Naive B cell (primary cell): ENCODE results near the gene CALCOCO2. TPM values are rescaled to one million over a fixed set of nuclear protein-coding genes. Genes with fewer than 3 reads are reported as not detected.
"Not testable (repeated sequence)": the region's sequence is repeated elsewhere in the genome, so short reads cannot be mapped to it uniquely, and the experiment has no call there.

ENCODE experiments used
- ATAC-seq, 2 donors: fragments of 150-1000 bp; cut with Tn5 transposase; 2 replicates each; pipeline ENCODE4 v1.10.0; 2021; ENCODE audit warnings: low read depth in 2 of 2, mild to moderate bottlenecking in 2 of 2, moderate library complexity in 2 of 2
- DNase-seq: peaks from one replicate; pipeline ENCODE4 v3.0.0; 2022
- H3K27ac Mint-ChIP-seq, 6 donors: one replicate each; pipeline ENCODE4 v1.8.0; 2020 to 2022; ENCODE audit warnings: mild to moderate bottlenecking in 6 of 6, mixed read lengths in 6 of 6, moderate library complexity in 5 of 6, inconsistent platforms in 2 of 6
- H3K27me3 Mint-ChIP-seq, 3 donors: one replicate each; pipeline ENCODE4 v1.8.0; 2021 to 2022; ENCODE audit warnings: mixed read lengths in 3 of 3, mild to moderate bottlenecking in 1 of 3
- H3K36me3 Mint-ChIP-seq, 2 donors: one replicate each; pipeline ENCODE4 v1.8.0; 2020 to 2022; ENCODE audit warnings: mixed read lengths in 2 of 2, inconsistent platforms in 1 of 2, mild to moderate bottlenecking in 1 of 2
- H3K4me1 Mint-ChIP-seq, 3 donors: one replicate each; pipeline ENCODE4 v1.8.0; 2020 to 2022; ENCODE audit warnings: mixed read lengths in 3 of 3, inconsistent platforms in 1 of 3, mild to moderate bottlenecking in 1 of 3, moderate library complexity in 1 of 3
- H3K4me3 Mint-ChIP-seq, 8 donors: one replicate each; pipeline ENCODE4 v1.8.0; 2020 to 2022; ENCODE audit warnings: mild to moderate bottlenecking in 8 of 8, mixed read lengths in 8 of 8, moderate library complexity in 8 of 8, inconsistent platforms in 2 of 8
- H3K9me3 Mint-ChIP-seq, 7 donors: one replicate each; pipeline ENCODE4 v1.8.0; 2020 to 2022; ENCODE audit warnings: mixed read lengths in 7 of 7, mild to moderate bottlenecking in 5 of 7, inconsistent platforms in 2 of 7, moderate library complexity in 1 of 7
- polyA plus RNA-seq, 6 donors: library from polyadenylated mRNA; unstranded; fragments of 300-500 nt; fragmentation: Illumina TruSeq; gene quantifications; one replicate each; pipeline ENCODE4 v1.2.3, GENCODE V29; 2021; ENCODE audit warnings: low read depth in 6 of 6

Gene CALCOCO2
- polyA plus RNA-seq, 6 donors from 2014 or later = 147 to 228 (median 187) TPM

DNA sequence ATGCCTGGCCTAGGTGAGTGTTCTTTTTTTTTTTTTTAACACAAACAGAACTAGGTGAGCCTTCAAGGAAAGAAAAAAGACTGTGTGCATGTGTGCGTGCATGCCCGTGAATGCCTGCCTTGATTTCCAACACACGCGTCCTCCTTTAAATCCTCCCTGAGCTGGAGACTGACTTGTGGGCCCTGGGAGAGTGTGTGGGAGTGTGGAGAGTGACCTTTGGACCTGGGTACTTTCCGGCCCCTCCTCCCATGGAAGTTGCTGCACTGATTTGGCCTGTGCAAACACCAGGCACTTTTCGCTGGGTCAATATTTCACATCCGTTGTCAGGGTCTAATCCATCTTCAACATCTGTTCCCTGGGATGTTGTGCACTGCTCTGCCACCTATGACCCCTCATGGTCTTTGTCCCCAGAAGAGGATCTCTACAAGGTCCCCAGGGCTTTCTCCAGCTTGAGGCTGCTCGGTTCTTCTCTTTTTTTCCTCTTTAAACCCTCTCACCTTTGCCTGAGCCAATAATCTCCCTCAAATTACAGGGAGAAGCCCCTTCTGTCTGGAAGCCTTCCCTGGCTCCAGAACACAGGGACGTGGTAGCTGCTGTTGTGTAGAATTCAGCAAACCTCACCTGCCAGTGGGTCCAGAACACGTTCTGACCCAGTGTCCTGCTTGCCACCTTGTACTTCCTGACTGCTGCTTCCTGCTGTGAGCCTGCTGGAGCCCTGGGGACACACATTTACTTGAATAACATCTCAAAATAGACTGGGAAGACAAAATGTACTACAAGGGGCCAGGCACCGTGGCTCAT lies 40.9 kb downstream of the CALCOCO2 start:
- Mint-ChIP-seq H3K4me1 (peaks cover 0 to 6% (median 4%) of the 10 kb centered on the region in 3 donors), H3K27ac (peak overlapping the region in 2 of 6 donors; percentile 57 to 86), H3K36me3 (no peaks in the 10 kb centered on the region), H3K4me3 (peak overlapping the region in 1 of 8 donors; percentile 62), H3K27me3 (peaks cover 0 to 5% (median 0%) of the 10 kb centered on the region in 3 donors), H3K9me3 (no peaks in the 10 kb centered on the region)
- DNase-seq (no peak), ATAC-seq (no peak)

DNA sequence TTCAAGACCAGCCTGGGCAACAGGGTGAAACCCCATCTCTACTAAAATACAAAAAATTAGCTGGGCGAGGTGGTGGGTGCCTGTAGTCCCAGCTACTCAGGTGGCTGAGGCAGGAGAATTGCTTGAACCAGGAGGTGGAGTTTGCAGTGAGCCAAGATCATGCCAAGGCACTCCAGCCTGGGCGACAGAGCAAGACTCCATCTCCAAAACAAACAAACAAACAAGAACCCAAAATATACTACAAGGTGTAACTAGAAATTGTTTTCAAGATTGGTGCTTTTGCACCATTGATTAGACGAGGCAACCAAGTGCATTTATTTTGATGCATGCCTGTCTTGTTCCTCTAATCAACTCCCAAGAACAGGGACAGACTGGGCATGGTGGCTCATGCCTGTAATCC lies 41.6 kb downstream of the CALCOCO2 start:
- H3K4me3 Mint-ChIP-seq, ATAC-seq, H3K36me3 Mint-ChIP-seq, H3K9me3 Mint-ChIP-seq, H3K4me1 Mint-ChIP-seq, H3K27me3 Mint-ChIP-seq, DNase-seq: not testable (repeated sequence)
- H3K27ac Mint-ChIP-seq = peak overlapping the region in 1 of 6 donors; percentile 57

DNA sequence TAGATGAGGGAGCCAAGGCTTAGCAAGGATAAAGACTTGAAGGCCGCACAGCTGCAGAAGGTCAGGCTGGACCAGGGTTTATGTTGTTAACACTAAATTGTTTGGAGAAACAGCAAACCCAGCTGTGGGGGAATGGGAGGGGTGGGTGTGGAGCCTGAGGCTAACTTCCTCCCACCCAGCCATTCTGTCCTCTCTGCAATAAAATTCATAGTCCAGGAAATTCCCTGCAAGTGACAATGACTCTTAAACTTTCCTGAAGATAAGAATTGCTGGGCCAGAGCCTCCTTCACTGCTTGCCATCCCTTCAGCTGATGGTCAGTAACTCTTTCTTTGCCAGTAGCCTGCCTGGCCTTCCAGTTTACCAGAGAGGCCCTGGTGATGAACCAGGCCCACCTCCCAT lies 42.4 kb downstream of the CALCOCO2 start:
- Mint-ChIP-seq H3K27ac (no peak overlapping the region), H3K36me3 (no peaks in the 10 kb centered on the region), H3K4me1 (peaks cover 0 to 6% (median 4%) of the 10 kb centered on the region in 3 donors), H3K4me3 (no peak overlapping the region), H3K27me3 (peaks cover 0 to 5% (median 0%) of the 10 kb centered on the region in 3 donors), H3K9me3 (no peaks in the 10 kb centered on the region)
- ATAC-seq (no peak), DNase-seq (no peak)

DNA sequence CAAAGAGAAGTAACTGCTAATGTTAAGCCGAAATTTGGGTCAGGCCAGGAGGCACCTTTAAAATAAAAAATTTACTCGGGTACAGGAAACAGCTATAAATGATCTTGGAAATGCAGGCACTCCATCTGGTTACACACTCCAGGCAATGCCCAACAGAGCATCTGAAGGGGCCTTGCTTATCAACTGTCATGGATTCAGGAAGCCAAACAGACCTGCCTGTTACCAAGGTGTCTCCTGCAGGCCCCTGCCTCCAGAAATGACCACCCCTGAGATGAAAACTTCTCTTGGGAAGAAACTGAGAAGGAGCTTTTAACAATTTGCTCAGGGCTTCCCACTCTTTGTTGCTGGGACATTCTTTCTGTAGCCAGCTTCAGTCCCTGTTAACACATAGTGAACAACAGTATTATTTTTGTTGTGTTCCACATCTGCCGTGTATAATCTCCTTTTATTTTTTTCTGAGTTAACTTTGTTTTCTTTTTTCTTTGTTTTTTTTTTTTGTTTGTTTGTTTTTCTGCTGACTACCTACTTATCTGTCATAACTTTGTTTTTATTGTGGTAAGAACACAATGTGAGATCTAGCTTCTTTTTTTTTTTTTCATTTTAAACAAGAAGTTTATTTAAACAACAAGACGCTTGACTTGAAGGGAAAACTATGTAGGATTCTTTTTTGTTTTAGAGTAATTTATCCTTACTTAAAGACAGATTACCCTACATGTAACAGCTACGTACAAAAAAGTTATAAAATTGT lies 43.0 kb downstream of the CALCOCO2 start:
- Mint-ChIP-seq H3K4me3 (no peak overlapping the region), H3K36me3 (no peaks in the 10 kb centered on the region), H3K27me3 (peaks cover 0 to 5% (median 0%) of the 10 kb centered on the region in 3 donors), H3K4me1 (peaks cover 0 to 6% (median 4%) of the 10 kb centered on the region in 3 donors), H3K9me3 (no peaks in the 10 kb centered on the region), H3K27ac (no peak overlapping the region)
- no peak for DNase-seq
- no peak for ATAC-seq

DNA sequence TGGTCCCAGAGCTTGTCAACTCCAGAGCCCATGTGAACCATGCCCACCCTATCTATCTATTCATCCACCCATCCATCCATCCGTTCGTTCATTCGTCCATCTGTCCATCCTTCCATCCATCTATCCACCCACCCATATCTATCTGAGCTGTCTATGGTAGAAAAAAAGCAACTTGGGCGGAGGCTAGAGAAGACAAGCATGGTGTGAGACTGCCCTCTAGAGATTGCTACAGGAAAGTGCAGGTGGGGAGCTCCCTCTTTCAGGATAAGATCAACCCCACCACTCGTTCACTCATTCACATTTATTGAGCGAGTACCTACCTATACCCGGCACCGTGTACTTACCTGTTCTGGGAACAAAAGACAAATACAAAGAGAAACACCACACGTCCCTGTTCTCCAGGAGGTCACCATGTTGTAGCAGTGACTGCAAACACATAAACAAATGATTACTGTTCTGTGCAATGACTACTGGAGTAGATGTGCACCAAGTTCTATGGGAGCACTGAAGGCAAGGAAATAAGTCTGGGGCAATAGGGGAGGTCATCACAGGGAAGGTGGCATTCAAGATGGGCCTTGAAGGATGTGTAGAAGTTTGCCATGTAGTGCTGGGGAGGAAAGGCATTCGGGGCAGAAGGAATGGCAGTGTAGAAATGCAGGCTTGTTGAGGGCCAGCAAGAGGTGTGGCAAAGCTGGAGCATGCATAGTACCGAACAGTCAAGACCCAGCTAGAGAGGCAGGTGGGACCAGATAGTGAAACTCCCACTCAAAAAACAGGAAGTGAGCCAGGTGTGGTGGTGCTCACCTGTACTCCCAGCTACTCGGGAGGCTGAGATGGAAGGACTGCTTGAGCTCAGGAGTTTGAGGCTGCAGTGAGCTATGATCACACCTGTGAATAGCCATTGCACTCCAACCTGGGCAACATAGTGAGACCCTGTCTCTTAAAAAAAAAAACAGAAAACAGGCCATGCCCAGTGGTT lies 48.4 kb downstream of the CALCOCO2 start:
- H3K9me3 Mint-ChIP-seq = no peaks in the 10 kb centered on the region

DNA sequence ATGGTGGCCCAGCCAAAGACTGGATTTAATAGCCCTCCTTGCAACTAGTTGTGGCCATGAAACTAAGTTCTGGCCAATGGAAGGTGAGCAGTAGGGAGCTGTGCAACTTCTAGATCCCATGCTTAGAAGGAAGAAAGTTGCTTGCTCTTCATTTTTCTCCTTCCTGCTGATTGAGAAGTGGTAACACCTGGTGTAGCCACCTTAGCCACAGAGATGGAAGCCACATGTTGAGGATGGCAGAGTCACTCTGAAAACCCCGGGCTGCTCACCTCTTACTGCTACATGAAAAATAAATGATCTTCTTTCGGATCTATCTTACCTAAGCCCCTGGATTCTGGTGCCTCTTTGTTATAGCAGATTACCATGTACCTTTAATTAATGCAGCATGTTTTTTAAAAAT lies 51.4 kb downstream of the CALCOCO2 start:
- ATAC-seq (no peak), DNase-seq (no peak)
- Mint-ChIP-seq H3K27me3 (peaks cover 0 to 5% (median 0%) of the 10 kb centered on the region in 3 donors), H3K36me3 (no peaks in the 10 kb centered on the region), H3K4me3 (no peak overlapping the region), H3K4me1 (peaks cover 0 to 11% (median 8%) of the 10 kb centered on the region in 3 donors), H3K27ac (no peak overlapping the region), H3K9me3 (no peaks in the 10 kb centered on the region)

More for the DNA sequence above, 48.4 kb downstream of the CALCOCO2 start:
- Mint-ChIP-seq H3K4me1 (no peaks in the 10 kb centered on the region), H3K27me3 (peaks cover 0 to 10% (median 0%) of the 10 kb centered on the region in 3 donors), H3K27ac (no peak overlapping the region), H3K4me3 (no peak overlapping the region), H3K36me3 (no peaks in the 10 kb centered on the region)
- ATAC-seq = peak; percentile 84 to 94
- peak; percentile 62 for DNase-seq

DNA sequence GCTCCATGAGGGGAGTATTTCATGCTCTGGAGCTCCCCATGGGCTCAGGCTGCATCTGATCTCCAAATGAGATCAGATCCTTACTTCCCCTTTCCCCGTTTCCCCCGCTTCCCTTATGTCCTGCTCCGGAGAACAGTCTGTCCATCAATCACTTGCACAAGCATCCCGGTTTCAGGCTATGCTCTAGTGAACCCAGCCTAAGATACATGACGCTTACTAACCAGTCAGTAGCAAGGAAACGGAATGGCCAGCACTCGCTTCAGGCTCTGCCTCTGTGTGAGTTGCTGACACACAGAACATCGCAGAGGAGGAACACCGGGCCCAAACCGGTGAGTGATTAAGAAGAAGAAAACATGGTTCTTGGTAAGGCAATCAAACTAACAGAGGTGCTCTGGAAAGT lies 52.3 kb downstream of the CALCOCO2 start:
- no peak for ATAC-seq
- peaks cover 0 to 11% (median 8%) of the 10 kb centered on the region in 3 donors for H3K4me1 Mint-ChIP-seq
- H3K27ac Mint-ChIP-seq = no peak overlapping the region
- no peak overlapping the region for H3K4me3 Mint-ChIP-seq
- peaks cover 0 to 5% (median 0%) of the 10 kb centered on the region in 3 donors for H3K27me3 Mint-ChIP-seq
- no peaks in the 10 kb centered on the region for H3K9me3 Mint-ChIP-seq
- no peaks in the 10 kb centered on the region for H3K36me3 Mint-ChIP-seq
- no peak for DNase-seq

DNA sequence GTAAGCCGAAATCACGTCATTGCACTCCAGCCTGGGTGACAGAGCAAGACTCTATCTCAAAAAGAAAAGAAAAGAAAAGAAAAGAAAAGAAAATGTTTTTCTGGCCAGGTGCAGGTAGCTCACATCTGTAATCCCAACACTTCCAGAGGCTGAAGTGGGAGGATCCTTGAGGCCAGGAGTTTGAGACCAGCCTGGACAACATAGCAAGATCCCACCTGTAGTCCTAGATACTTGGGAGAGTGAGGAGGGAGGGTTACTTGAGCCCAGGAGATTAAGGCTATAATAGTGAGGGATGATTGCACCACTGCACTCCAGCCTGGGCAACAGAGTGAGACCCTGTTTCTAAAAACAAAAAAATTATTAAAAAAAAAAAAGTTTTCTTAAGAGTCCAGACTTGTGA lies 59.3 kb downstream of the CALCOCO2 start:
- Mint-ChIP-seq H3K36me3 (no peaks in the 10 kb centered on the region), H3K9me3 (no peaks in the 10 kb centered on the region), H3K4me1 (peaks cover 15 to 36% (median 18%) of the 10 kb centered on the region in 3 donors), H3K4me3 (peak overlapping the region in 2 of 8 donors; percentile 25 to 40), H3K27me3 (no peaks in the 10 kb centered on the region), H3K27ac (no peak overlapping the region)
- DNase-seq (no peak), ATAC-seq (no peak)

DNA sequence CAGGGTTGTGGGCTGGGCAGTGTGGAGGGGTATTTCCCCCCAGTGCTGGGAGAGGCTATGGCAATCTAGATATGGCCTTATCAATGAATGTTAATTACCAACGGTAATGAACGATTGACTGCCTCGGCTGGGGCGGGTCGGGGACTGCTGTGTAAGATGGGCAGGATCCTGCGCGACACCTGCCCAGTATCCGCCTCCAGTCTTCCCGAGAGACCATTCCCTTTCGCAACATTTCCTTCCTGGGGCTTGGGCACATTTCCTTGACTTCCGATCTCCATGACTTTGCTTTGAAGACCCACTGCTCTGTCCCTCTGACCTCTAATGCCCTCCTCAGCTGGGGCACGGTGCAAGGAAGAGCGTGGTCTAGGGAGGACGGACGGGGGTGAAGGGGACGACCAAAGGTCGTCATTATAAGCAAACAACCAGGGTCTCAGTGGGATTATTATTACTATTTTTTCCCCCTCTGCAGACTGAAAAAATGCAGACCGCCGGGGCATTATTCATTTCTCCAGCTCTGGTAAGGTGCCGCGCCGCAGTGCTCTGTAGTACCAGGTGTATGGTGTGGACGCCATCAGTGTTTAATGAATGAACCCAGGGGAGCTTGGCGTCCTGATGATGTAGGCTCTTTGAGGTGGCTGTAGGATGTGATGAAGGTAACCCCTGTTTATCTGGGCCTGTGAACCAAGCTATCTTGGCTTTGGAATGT lies 62.3 kb downstream of the CALCOCO2 start:
- Mint-ChIP-seq H3K27ac (peak overlapping the region; percentile 96 to 99 (median 98)), H3K4me3 (peak overlapping the region; percentile 89 to 98 (median 94)), H3K36me3 (peaks cover 0 to 8% of the 10 kb centered on the region in 2 donors), H3K4me1 (peaks cover 19 to 38% (median 22%) of the 10 kb centered on the region in 3 donors), H3K9me3 (no peaks in the 10 kb centered on the region), H3K27me3 (no peaks in the 10 kb centered on the region)
- no peak for ATAC-seq
- peak; percentile 15 for DNase-seq

DNA sequence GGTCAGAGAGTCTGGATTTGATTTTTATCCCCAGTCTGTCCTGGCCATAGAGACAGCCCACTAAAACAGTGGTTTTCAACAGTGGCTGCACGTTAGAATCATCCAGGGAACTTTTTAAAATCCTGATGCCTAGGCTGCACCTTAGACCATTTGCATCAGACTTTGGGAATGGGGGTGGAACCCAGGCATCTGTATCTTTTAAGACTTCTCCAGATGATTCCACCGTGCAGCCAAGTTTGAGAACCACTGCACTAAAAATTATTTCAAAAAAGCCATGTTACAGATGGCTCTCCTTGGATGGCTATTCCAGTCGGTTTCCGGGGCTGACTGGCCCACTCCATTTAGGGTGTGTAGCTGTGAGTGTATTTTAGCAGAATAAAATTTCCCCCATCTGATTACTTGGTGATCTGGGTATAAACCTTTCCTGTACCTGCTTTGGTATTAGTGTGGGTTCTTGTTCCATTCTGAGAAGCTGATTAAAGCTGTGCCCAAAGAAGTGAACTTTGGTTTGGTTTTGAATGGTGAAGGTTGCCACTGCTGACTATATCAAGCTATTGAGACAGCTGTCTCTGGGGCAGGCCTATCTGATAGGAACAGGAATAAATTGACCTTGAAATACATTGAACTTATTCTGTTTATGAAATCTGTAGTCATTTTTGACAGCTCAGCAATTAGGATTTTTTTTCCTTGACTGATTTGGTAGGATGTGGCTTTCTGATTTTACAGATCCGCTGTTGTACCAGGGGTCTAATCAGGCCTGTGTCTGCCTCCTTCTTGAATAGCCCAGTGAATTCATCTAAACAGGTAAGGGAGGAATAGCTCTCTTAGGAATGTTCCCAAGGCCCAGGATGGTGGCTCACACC lies 63.0 kb downstream of the CALCOCO2 start:
- H3K27ac Mint-ChIP-seq = peak overlapping the region; percentile 19 to 99 (median 98)
- no peaks in the 10 kb centered on the region for H3K27me3 Mint-ChIP-seq
- ATAC-seq (no peak), DNase-seq (no peak)
- no peaks in the 10 kb centered on the region for H3K9me3 Mint-ChIP-seq
- H3K4me3 Mint-ChIP-seq = peak overlapping the region; percentile 18 to 98 (median 94)
- H3K4me1 Mint-ChIP-seq = peaks cover 19 to 38% (median 22%) of the 10 kb centered on the region in 3 donors
- H3K36me3 Mint-ChIP-seq = peaks cover 0 to 8% of the 10 kb centered on the region in 2 donors

DNA sequence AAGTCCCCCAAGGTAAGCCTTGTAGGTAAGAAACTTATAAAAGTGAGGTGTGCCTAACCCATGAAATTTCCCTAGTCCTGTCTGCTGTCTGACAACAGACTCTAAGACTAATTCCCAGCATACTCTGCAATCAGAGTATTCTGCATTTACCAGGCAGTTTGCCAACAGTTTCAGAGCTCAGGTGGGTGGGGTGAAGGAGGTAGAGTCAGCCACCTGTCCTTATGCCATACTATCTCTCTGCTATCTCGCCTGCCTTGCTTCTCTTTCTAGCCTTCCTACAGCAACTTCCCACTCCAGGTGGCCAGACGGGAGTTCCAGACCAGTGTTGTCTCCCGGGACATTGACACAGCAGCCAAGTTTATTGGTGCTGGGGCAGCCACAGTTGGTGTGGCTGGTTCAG lies 64.1 kb downstream of the CALCOCO2 start:
- peaks cover 0 to 8% of the 10 kb centered on the region in 2 donors for H3K36me3 Mint-ChIP-seq
- peak overlapping the region in 2 of 6 donors; percentile 47 to 60 for H3K27ac Mint-ChIP-seq
- H3K4me1 Mint-ChIP-seq = peaks cover 19 to 38% (median 22%) of the 10 kb centered on the region in 3 donors
- no peaks in the 10 kb centered on the region for H3K27me3 Mint-ChIP-seq
- ATAC-seq (no peak), DNase-seq (no peak)
- H3K4me3 Mint-ChIP-seq = no peak overlapping the region
- H3K9me3 Mint-ChIP-seq = no peaks in the 10 kb centered on the region

DNA sequence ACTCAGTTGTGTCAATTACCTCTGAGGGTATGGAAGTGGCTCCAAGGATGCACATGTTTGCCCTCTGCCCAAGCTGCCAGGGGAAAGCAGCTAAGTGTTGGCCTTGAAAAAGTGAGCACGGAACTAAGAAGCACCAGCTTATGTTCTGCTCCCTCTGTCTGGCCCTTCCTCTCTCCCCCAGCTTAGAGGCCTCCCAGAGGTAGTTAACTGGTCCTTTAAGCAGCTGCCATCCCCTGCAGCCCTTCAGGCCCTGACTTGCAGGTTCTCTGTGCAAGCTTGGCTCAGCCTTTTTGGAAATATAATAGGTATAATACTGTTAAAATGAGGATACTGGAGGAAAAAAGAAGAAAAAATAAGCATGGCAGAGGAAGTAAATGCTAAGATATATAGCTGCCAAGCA lies 70.4 kb downstream of the CALCOCO2 start:
- Mint-ChIP-seq H3K4me1 (no peaks in the 10 kb centered on the region), H3K4me3 (no peak overlapping the region), H3K9me3 (no peaks in the 10 kb centered on the region), H3K36me3 (no peaks in the 10 kb centered on the region), H3K27me3 (no peaks in the 10 kb centered on the region), H3K27ac (peak overlapping the region in 1 of 6 donors; percentile 19)
- no peak for ATAC-seq
- DNase-seq = no peak
